HL-60 (cell line): ENCODE data around the gene TDRD12.

Experiments used
- CTCF ChIP-seq: IDR thresholded peaks from one replicate; pipeline ENCODE4 v1.5.1; 2011; ENCODE audit warnings: low read length, control low read depth, inconsistent platforms; ENCODE audit not compliant: insufficient read depth
- POLR2AphosphoS5 ChIP-seq: IDR thresholded peaks from 2 replicates; pipeline ENCODE4 v1.6.1; 2012; ENCODE audit warnings: low read depth
- REST ChIP-seq: IDR thresholded peaks from 2 replicates; pipeline ENCODE4 v1.6.1; 2012; ENCODE audit warnings: low read depth; ENCODE audit not compliant: insufficient replicate concordance

GRCh38 chr19:32743447-32743846 is 23.9 kb downstream of the TDRD12 start:
- TF ChIP-seq CTCF (no peak), POLR2AphosphoS5 (no peak), REST (no peak)
